SK-N-MC (cell line): ENCODE results near the gene FGD5.

Source experiments
- EZH2 ChIP-seq: fragments of 200-600 bp; sonication (generic); IDR thresholded peaks from one replicate; pipeline ENCODE4 v1.6.1; 2017; ENCODE audit warnings: antibody characterized with exemption
- POLR2AphosphoS5 ChIP-seq: IDR thresholded peaks from 2 replicates; pipeline ENCODE4 v1.6.1; 2012; ENCODE audit warnings: mild to moderate bottlenecking, low read depth, low read length, borderline replicate concordance

DNA sequence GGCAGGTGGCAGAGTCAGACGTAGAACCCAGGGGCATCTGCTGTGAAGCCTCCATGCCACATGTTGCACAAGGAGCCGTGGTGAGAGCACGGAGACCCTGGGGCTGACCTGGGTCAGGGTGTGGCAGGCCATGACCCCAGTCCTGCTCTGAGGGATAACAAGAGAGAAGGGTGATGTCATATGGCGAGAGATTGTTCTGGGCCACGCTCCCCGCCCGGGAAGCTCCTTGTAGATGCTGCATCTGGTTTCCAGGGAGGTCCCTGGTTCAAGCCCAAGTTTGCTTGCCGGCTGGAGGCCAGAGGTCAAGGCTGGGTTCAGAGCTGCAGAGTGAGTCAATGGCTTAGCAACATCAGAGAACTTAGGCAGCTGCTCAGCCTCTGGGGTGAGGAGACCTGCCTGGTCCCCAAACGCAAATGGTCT, 17.3 kb downstream of the FGD5 start:
- no peak for TF ChIP-seq EZH2
- no peak for TF ChIP-seq POLR2AphosphoS5
